ENCODE data around the gene CPTP. TPM values are rescaled to one million over a fixed set of nuclear protein-coding genes. Genes with fewer than 3 reads are reported as not detected.

The CPTP gene
- total and polyA plus RNA-seq, 2 of the 13 experiments (the other 11 are each of a cell fraction or from before 2014, with no cell fraction given) = 5.5 to 9.3 TPM

DNA sequence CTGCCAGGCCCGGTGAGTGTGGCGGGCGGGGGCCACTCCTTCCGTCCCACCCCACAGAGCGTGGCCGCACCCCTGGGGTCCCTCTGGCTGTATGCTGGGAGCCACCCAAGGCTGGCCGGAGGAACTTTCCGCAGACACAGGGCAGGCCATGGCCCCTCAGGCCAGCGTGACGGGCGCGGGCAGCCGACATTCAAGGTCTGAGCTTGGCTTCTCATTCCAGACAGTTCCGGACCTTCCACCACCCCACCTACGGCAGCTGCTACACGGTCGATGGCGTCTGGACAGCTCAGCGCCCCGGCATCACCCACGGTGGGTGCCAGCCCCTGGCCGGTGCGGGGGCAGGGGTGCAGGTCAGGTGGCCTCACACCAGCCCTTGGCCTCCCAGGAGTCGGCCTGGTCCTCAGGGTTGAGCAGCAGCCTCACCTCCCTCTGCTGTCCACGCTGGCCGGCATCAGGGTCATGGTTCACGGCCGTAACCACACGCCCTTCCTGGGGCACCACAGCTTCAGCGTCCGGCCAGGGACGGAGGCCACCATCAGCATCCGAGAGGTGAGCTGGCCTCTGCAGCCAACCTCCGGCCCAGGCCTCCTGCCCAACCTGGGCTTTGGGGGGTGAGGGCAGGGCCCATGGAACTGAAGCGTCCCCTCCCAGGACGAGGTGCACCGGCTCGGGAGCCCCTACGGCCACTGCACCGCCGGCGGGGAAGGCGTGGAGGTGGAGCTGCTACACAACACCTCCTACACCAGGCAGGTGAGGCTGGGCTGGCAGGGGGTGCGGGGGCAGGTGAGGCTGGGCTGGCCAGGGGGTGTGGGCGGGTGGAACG is 37.1 kb upstream of the CPTP start (continued):
- 0 out of 2 replicates have a peak, but pooled peaks have one; percentile 53 for TF ChIP-seq ARNTL (CRISPR knock-in tag; IDR thresholded peaks at IDR 0.05)
- peak; percentile 69; the same call in 1 of the 2 replicates for TF ChIP-seq MTA1 (CRISPR knock-in tag; IDR thresholded peaks at IDR 0.05; ENCODE audit: borderline replicate concordance)
- TF ChIP-seq SMC3 (IDR thresholded peaks at IDR 0.05; ENCODE audit: low read length) = no peak
- TF ChIP-seq ZNF777 (CRISPR knock-in tag; IDR thresholded peaks at IDR 0.05) = peak; percentile 45; the same call in 1 of the 2 replicates
- TF ChIP-seq, protein P1, sequence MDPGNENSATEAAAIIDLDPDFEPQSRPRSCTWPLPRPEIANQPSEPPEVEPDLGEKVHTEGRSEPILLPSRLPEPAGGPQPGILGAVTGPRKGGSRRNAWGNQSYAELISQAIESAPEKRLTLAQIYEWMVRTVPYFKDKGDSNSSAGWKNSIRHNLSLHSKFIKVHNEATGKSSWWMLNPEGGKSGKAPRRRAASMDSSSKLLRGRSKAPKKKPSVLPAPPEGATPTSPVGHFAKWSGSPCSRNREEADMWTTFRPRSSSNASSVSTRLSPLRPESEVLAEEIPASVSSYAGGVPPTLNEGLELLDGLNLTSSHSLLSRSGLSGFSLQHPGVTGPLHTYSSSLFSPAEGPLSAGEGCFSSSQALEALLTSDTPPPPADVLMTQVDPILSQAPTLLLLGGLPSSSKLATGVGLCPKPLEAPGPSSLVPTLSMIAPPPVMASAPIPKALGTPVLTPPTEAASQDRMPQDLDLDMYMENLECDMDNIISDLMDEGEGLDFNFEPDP (CRISPR knock-in tag; conservative IDR thresholded peaks at IDR 0.05) = no peak
- TF ChIP-seq BRD4 (CRISPR knock-in tag; IDR thresholded peaks at IDR 0.05) = peak; percentile 18; the same call in 1 of the 2 replicates
- no peak for TF ChIP-seq ATRX (CRISPR knock-in tag; IDR thresholded peaks at IDR 0.05; ENCODE audit: borderline replicate concordance)
- 0 out of 2 replicates have a peak, but pooled peaks have one; percentile 45 for TF ChIP-seq ZNF383 (CRISPR knock-in tag; IDR thresholded peaks at IDR 0.05; ENCODE audit: borderline replicate concordance)
- TF ChIP-seq, protein P2, sequence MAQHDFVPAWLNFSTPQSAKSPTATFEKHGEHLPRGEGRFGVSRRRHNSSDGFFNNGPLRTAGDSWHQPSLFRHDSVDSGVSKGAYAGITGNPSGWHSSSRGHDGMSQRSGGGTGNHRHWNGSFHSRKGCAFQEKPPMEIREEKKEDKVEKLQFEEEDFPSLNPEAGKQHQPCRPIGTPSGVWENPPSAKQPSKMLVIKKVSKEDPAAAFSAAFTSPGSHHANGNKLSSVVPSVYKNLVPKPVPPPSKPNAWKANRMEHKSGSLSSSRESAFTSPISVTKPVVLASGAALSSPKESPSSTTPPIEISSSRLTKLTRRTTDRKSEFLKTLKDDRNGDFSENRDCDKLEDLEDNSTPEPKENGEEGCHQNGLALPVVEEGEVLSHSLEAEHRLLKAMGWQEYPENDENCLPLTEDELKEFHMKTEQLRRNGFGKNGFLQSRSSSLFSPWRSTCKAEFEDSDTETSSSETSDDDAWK (CRISPR knock-in tag; IDR thresholded peaks at IDR 0.05) = no peak
- TF ChIP-seq KLF12 (CRISPR knock-in tag; IDR thresholded peaks at IDR 0.05; ENCODE audit: borderline replicate concordance) = peak; percentile 83; the same call in 1 of the 2 replicates
- TF ChIP-seq, protein P3, sequence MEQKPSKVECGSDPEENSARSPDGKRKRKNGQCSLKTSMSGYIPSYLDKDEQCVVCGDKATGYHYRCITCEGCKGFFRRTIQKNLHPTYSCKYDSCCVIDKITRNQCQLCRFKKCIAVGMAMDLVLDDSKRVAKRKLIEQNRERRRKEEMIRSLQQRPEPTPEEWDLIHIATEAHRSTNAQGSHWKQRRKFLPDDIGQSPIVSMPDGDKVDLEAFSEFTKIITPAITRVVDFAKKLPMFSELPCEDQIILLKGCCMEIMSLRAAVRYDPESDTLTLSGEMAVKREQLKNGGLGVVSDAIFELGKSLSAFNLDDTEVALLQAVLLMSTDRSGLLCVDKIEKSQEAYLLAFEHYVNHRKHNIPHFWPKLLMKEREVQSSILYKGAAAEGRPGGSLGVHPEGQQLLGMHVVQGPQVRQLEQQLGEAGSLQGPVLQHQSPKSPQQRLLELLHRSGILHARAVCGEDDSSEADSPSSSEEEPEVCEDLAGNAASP (CRISPR knock-in tag; IDR thresholded peaks at IDR 0.05; ENCODE audit: borderline replicate concordance) = peak; percentile 29; the same call in 1 of the 2 replicates
- 0 out of 2 replicates have a peak, but pooled peaks have one; percentile 59 for TF ChIP-seq ZNF709 (CRISPR knock-in tag; IDR thresholded peaks at IDR 0.05)
- TF ChIP-seq, protein P4, sequence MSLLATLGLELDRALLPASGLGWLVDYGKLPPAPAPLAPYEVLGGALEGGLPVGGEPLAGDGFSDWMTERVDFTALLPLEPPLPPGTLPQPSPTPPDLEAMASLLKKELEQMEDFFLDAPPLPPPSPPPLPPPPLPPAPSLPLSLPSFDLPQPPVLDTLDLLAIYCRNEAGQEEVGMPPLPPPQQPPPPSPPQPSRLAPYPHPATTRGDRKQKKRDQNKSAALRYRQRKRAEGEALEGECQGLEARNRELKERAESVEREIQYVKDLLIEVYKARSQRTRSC (CRISPR knock-in tag; IDR thresholded peaks at IDR 0.05; ENCODE audit: low read depth) = 0 out of 2 replicates have a peak, but pooled peaks have one; percentile 57
- 0 out of 2 replicates have a peak, but pooled peaks have one; percentile 56 for TF ChIP-seq ZNF569 (CRISPR knock-in tag; IDR thresholded peaks at IDR 0.05; ENCODE audit: borderline replicate concordance)
- 0 out of 2 replicates have a peak, but pooled peaks have one; percentile 27 for TF ChIP-seq ZNF563 (CRISPR knock-in tag; IDR thresholded peaks at IDR 0.05)
- TF ChIP-seq, protein P5, sequence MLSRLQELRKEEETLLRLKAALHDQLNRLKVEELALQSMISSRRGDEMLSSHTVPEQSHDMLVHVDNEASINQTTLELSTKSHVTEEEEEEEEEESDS (CRISPR knock-in tag; IDR thresholded peaks at IDR 0.05; ENCODE audit: borderline replicate concordance) = no peak
- no peak for TF ChIP-seq NFE2L2 (IDR thresholded peaks at IDR 0.05; ENCODE audit: low read length)
- TF ChIP-seq, protein P6, sequence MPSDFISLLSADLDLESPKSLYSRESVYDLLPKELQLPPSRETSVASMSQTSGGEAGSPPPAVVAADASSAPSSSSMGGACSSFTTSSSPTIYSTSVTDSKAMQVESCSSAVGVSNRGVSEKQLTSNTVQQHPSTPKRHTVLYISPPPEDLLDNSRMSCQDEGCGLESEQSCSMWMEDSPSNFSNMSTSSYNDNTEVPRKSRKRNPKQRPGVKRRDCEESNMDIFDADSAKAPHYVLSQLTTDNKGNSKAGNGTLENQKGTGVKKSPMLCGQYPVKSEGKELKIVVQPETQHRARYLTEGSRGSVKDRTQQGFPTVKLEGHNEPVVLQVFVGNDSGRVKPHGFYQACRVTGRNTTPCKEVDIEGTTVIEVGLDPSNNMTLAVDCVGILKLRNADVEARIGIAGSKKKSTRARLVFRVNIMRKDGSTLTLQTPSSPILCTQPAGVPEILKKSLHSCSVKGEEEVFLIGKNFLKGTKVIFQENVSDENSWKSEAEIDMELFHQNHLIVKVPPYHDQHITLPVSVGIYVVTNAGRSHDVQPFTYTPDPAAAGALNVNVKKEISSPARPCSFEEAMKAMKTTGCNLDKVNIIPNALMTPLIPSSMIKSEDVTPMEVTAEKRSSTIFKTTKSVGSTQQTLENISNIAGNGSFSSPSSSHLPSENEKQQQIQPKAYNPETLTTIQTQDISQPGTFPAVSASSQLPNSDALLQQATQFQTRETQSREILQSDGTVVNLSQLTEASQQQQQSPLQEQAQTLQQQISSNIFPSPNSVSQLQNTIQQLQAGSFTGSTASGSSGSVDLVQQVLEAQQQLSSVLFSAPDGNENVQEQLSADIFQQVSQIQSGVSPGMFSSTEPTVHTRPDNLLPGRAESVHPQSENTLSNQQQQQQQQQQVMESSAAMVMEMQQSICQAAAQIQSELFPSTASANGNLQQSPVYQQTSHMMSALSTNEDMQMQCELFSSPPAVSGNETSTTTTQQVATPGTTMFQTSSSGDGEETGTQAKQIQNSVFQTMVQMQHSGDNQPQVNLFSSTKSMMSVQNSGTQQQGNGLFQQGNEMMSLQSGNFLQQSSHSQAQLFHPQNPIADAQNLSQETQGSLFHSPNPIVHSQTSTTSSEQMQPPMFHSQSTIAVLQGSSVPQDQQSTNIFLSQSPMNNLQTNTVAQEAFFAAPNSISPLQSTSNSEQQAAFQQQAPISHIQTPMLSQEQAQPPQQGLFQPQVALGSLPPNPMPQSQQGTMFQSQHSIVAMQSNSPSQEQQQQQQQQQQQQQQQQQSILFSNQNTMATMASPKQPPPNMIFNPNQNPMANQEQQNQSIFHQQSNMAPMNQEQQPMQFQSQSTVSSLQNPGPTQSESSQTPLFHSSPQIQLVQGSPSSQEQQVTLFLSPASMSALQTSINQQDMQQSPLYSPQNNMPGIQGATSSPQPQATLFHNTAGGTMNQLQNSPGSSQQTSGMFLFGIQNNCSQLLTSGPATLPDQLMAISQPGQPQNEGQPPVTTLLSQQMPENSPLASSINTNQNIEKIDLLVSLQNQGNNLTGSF (CRISPR knock-in tag; IDR thresholded peaks at IDR 0.05) = no peak
